ENCODE results near the gene PLEKHM2.

GRCh38 chr1:15719381-15720120 lies 35.4 kb downstream of the PLEKHM2 start:
- no peak for TF ChIP-seq CTCF (IDR thresholded peaks at IDR 0.05; ENCODE audit: low read depth, low read length)
- TF ChIP-seq EZH2phosphoT487 (IDR thresholded peaks at IDR 0.05; ENCODE audit: low read depth): no peak
